Uterus (tissue), 4 donors: ENCODE data around the gene TIMM10B. TPM values are rescaled to one million over a fixed set of nuclear protein-coding genes. Genes with fewer than 3 reads are reported as not detected.

ENCODE experiments used
- DNase-seq, 2 donors: peaks; one replicate each; pipeline ENCODE4 v3.0.0-alpha.2; 2019 to 2020
- H3K27ac ChIP-seq, 2 donors: fragments of 200-600 bp; sonication (generic); 1 replicate in 1 of 2; 2 replicates in 1 of 2; pipeline ENCODE4 v1.5.1; 2016 to 2018
- H3K27me3 ChIP-seq, 2 donors: fragments of 200-600 bp; sonication (generic); one replicate each; pipeline ENCODE4 v1.5.1; 2018 to 2019; ENCODE audit warnings: control low read depth in 1 of 2
- H3K36me3 ChIP-seq, 2 donors: fragments of 200-600 bp; sonication (generic); one replicate each; pipeline ENCODE4 v1.5.1; 2019; ENCODE audit warnings: control low read depth in 1 of 2
- H3K4me1 ChIP-seq, 2 donors: fragments of 200-600 bp; sonication (generic); one replicate each; pipeline ENCODE4 v1.5.1; 2018 to 2019; ENCODE audit warnings: control low read depth in 1 of 2
- H3K4me3 ChIP-seq, 2 donors: fragments of 200-600 bp; sonication (generic); 1 replicate in 1 of 2; 2 replicates in 1 of 2; pipeline ENCODE4 v1.5.1; 2018 to 2019; ENCODE audit warnings: mild to moderate bottlenecking in 1 of 2
- H3K9me3 ChIP-seq, 2 donors: fragments of 200-600 bp; sonication (generic); one replicate each; pipeline ENCODE4 v1.5.1; 2019; ENCODE audit warnings: control low read depth in 1 of 2
- CTCF ChIP-seq, 4 experiments: fragments of 200-600 bp in 2 of 4; fragments of 450-650 bp in 2 of 4; sonication (generic) in 2 of 4; IDR thresholded peaks; one replicate each; pipeline ENCODE4 v1.5.1; 2016 to 2019; ENCODE audit warnings: antibody characterized with exemption in 4 of 4, mild to moderate bottlenecking in 2 of 4, moderate library complexity in 1 of 4
- POLR2A ChIP-seq, 2 donors: fragments of 450-650 bp; IDR thresholded peaks; one replicate each; pipeline ENCODE4 v1.6.1; 2016; ENCODE audit warnings: antibody characterized with exemption in 2 of 2, mild to moderate bottlenecking in 1 of 2, moderate library complexity in 1 of 2
- intact Hi-C: fragments of 100-400 bp; cut with DNase I; formaldehyde crosslinking; loops from one replicate; pipeline ENCODE4 v1.15.1; 2023; ENCODE audit warnings: low total_unique reads
- total RNA-seq, 4 donors: library from RNA; depleted of rRNA in 3 of 4; stranded (reverse); fragments of >200 nt in 3 of 4; gene quantifications; one replicate each; pipeline versions ENCODE4 v1.1.0 to v1.2.4, GENCODE V29; 2014 to 2023
- donor health status: DM: yes; HTN: yes; CAD: no.

TIMM10B gene
- total RNA-seq, 4 donors from 2014 or later, result 7.9 to 40.7 (median 28.4) TPM

GRCh38 chr11:6458352-6459098 is 22.8 kb upstream of the TIMM10B start:
- Histone ChIP-seq H3K27ac (no peak overlapping the region), H3K4me3 (no peak overlapping the region), H3K9me3 (no peaks in the 10 kb centered on the region), H3K36me3 (no peaks in the 10 kb centered on the region), H3K27me3 (no peaks in the 10 kb centered on the region), H3K4me1 (no peaks in the 10 kb centered on the region)
- no peak for DNase-seq
- TF ChIP-seq POLR2A (IDR thresholded peaks at IDR 0.05), result no peak
- TF ChIP-seq CTCF (IDR thresholded peaks at IDR 0.05), result no peak
- intact Hi-C loops, result no loop called here

GRCh38 chr11:6459099-6459450 is 22.2 kb upstream of the TIMM10B start:
- TF ChIP-seq POLR2A (IDR thresholded peaks at IDR 0.05), result no peak
- TF ChIP-seq CTCF (IDR thresholded peaks at IDR 0.05), result no peak
- intact Hi-C loops, result no loop called here
- Histone ChIP-seq H3K9me3 (no peaks in the 10 kb centered on the region), H3K4me3 (no peak overlapping the region), H3K36me3 (no peaks in the 10 kb centered on the region), H3K27ac (no peak overlapping the region), H3K4me1 (no peaks in the 10 kb centered on the region), H3K27me3 (no peaks in the 10 kb centered on the region)
- DNase-seq, result no peak

GRCh38 chr11:6468712-6469495 is 12.4 kb upstream of the TIMM10B start:
- no peaks in the 10 kb centered on the region for H3K27me3 ChIP-seq
- peak overlapping the region; percentile 27 to 62 for H3K27ac ChIP-seq
- DNase-seq, result peak; percentile 89 to 91
- H3K9me3 ChIP-seq, result no peaks in the 10 kb centered on the region
- peaks cover 0 to 6% of the 10 kb centered on the region in 2 donors for H3K4me1 ChIP-seq
- no peaks in the 10 kb centered on the region for H3K36me3 ChIP-seq
- peak in 1 of 2 donors; percentile 31 for TF ChIP-seq POLR2A (IDR thresholded peaks at IDR 0.05)
- no peak for TF ChIP-seq CTCF (IDR thresholded peaks at IDR 0.05)
- intact Hi-C loops, result no loop called here
- no peak overlapping the region for H3K4me3 ChIP-seq

GRCh38 chr11:6469599-6469998 is 11.7 kb upstream of the TIMM10B start:
- H3K4me3 ChIP-seq, result no peak overlapping the region
- peaks cover 0 to 6% of the 10 kb centered on the region in 2 donors for H3K4me1 ChIP-seq
- intact Hi-C loops, result no loop called here
- H3K36me3 ChIP-seq, result no peaks in the 10 kb centered on the region
- no peaks in the 10 kb centered on the region for H3K9me3 ChIP-seq
- no peaks in the 10 kb centered on the region for H3K27me3 ChIP-seq
- DNase-seq, result no peak
- H3K27ac ChIP-seq, result peak overlapping the region; percentile 27 to 62
- no peak for TF ChIP-seq CTCF (IDR thresholded peaks at IDR 0.05)
- TF ChIP-seq POLR2A (IDR thresholded peaks at IDR 0.05), result no peak

GRCh38 chr11:6472934-6473333 is 8.4 kb upstream of the TIMM10B start:
- H3K27ac ChIP-seq, result peak overlapping the region in 1 of 2 donors; percentile 95
- H3K9me3 ChIP-seq, result no peaks in the 10 kb centered on the region
- H3K36me3 ChIP-seq, result no peaks in the 10 kb centered on the region
- H3K4me1 ChIP-seq, result peaks cover 0 to 6% of the 10 kb centered on the region in 2 donors
- no peaks in the 10 kb centered on the region for H3K27me3 ChIP-seq
- peak overlapping the region; percentile 44 to 86 for H3K4me3 ChIP-seq
- intact Hi-C loops, result no loop called here
- peak in 1 of 2 donors; percentile 16 for DNase-seq
- TF ChIP-seq POLR2A (IDR thresholded peaks at IDR 0.05) (no peak), CTCF (IDR thresholded peaks at IDR 0.05) (no peak)
